ENCODE results near the gene SETDB1. TPM values are rescaled to one million over a fixed set of nuclear protein-coding genes. Genes with fewer than 3 reads are reported as not detected.

SETDB1 gene
- total and polyA plus RNA-seq, 2 of the 13 experiments (the other 11 are each of a cell fraction or from before 2014, with no cell fraction given): 33.1 to 34.6 TPM

- TF ChIP-seq, protein P1, sequence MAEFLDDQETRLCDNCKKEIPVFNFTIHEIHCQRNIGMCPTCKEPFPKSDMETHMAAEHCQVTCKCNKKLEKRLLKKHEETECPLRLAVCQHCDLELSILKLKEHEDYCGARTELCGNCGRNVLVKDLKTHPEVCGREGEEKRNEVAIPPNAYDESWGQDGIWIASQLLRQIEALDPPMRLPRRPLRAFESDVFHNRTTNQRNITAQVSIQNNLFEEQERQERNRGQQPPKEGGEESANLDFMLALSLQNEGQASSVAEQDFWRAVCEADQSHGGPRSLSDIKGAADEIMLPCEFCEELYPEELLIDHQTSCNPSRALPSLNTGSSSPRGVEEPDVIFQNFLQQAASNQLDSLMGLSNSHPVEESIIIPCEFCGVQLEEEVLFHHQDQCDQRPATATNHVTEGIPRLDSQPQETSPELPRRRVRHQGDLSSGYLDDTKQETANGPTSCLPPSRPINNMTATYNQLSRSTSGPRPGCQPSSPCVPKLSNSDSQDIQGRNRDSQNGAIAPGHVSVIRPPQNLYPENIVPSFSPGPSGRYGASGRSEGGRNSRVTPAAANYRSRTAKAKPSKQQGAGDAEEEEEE (CRISPR knock-in tag; IDR thresholded peaks at IDR 0.05; ENCODE audit: borderline replicate concordance): peak; percentile 85; the same call in 1 of the 2 replicates
- TF ChIP-seq ZBTB20 (CRISPR knock-in tag; IDR thresholded peaks at IDR 0.05; ENCODE audit: borderline replicate concordance, low read depth): 0 out of 2 replicates have a peak, but pooled peaks have one; percentile 80
- TF ChIP-seq FOXO1 (CRISPR knock-in tag; IDR thresholded peaks at IDR 0.05): peak; percentile 53; the same call in 1 of the 2 replicates
- no peak for TF ChIP-seq IRX3 (CRISPR knock-in tag; IDR thresholded peaks at IDR 0.05; ENCODE audit: borderline replicate concordance, low read depth)
- no peak; the same call in 1 of the 2 replicates for TF ChIP-seq ZNF275 (CRISPR knock-in tag; IDR thresholded peaks at IDR 0.05; ENCODE audit: borderline replicate concordance)
- TF ChIP-seq ZNF251 (CRISPR knock-in tag; IDR thresholded peaks at IDR 0.05): no peak
- TF ChIP-seq ZBTB38 (CRISPR knock-in tag; IDR thresholded peaks at IDR 0.05): peak; percentile 50; the same call in 1 of the 2 replicates
- no peak for TF ChIP-seq RORA (CRISPR knock-in tag; IDR thresholded peaks at IDR 0.05)
- TF ChIP-seq, protein P2, sequence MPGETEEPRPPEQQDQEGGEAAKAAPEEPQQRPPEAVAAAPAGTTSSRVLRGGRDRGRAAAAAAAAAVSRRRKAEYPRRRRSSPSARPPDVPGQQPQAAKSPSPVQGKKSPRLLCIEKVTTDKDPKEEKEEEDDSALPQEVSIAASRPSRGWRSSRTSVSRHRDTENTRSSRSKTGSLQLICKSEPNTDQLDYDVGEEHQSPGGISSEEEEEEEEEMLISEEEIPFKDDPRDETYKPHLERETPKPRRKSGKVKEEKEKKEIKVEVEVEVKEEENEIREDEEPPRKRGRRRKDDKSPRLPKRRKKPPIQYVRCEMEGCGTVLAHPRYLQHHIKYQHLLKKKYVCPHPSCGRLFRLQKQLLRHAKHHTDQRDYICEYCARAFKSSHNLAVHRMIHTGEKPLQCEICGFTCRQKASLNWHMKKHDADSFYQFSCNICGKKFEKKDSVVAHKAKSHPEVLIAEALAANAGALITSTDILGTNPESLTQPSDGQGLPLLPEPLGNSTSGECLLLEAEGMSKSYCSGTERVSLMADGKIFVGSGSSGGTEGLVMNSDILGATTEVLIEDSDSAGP (CRISPR knock-in tag; IDR thresholded peaks at IDR 0.05; ENCODE audit: borderline replicate concordance): peak; percentile 72
- peak; percentile 81 for TF ChIP-seq ZNF710 (CRISPR knock-in tag; IDR thresholded peaks at IDR 0.05; ENCODE audit: borderline replicate concordance)
- TF ChIP-seq, protein P3, sequence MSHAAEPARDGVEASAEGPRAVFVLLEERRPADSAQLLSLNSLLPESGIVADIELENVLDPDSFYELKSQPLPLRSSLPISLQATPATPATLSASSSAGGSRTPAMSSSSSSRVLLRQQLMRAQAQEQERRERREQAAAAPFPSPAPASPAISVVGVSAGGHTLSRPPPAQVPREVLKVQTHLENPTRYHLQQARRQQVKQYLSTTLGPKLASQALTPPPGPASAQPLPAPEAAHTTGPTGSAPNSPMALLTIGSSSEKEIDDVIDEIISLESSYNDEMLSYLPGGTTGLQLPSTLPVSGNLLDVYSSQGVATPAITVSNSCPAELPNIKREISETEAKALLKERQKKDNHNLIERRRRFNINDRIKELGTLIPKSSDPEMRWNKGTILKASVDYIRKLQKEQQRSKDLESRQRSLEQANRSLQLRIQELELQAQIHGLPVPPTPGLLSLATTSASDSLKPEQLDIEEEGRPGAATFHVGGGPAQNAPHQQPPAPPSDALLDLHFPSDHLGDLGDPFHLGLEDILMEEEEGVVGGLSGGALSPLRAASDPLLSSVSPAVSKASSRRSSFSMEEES (CRISPR knock-in tag; IDR thresholded peaks at IDR 0.05): peak; percentile 99
- TF ChIP-seq FOXP4 (CRISPR knock-in tag; IDR thresholded peaks at IDR 0.05): peak; percentile 89
- TF ChIP-seq RBAK (CRISPR knock-in tag; IDR thresholded peaks at IDR 0.05): no peak
- TF ChIP-seq CBX5 (CRISPR knock-in tag; IDR thresholded peaks at IDR 0.05; ENCODE audit: borderline replicate concordance): peak; percentile 88; the same call in 1 of the 2 replicates
- peak; percentile 67; the same call in 1 of the 2 replicates for TF ChIP-seq FOXK1 (CRISPR knock-in tag; IDR thresholded peaks at IDR 0.05; ENCODE audit: borderline replicate concordance, low read depth)
- TF ChIP-seq PAF1 (CRISPR knock-in tag; IDR thresholded peaks at IDR 0.05): no peak
- TF ChIP-seq ZBTB8A (CRISPR knock-in tag; IDR thresholded peaks at IDR 0.05; ENCODE audit: borderline replicate concordance, low read depth): no peak
Observed at GRCh38 chr1:150970808-150971582, 44.8 kb downstream of the SETDB1 start (continued).
